ENCODE measurements around the gene DTHD1.

DTHD1 gene

DNA sequence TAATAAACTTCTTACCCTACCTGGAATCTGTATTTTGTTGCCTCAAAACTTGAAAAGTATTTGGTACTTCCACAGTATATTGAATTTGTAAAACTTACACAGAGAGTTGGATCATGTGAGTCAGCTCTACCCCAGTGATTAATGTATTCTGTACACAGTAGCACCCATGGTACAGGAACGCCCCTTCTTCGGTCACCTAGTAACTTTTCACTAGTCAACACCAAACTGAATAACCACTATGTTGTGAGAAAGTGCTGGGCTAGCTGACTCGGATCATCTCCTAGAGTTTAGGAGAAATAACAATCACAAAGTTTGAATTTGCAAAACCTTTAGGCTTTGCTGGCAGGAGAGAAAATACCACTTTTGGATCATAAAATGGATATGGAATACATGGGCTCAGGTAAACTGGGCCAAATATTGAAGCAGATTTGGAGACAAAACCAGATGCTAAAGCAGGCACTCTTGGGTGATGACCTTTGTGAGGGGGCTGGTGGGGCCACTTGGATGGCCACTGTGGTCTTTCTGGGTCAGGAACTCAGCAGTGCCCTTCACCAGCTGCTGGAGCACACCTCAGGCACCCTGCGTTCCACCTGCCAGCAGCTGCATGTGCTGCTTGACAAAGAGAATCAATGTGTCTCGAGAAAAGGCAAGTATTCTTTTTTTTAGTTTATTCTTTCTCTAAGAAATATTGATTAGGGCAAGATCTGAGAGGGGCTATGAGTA is at the start of gene DTHD1:
TSS of gene DTHD1 (plus strand) at position 233 of the 723 bp plus-strand sequence. CDS start at position 376, 143 bp downstream.
- DNase-seq = no peak

DNA sequence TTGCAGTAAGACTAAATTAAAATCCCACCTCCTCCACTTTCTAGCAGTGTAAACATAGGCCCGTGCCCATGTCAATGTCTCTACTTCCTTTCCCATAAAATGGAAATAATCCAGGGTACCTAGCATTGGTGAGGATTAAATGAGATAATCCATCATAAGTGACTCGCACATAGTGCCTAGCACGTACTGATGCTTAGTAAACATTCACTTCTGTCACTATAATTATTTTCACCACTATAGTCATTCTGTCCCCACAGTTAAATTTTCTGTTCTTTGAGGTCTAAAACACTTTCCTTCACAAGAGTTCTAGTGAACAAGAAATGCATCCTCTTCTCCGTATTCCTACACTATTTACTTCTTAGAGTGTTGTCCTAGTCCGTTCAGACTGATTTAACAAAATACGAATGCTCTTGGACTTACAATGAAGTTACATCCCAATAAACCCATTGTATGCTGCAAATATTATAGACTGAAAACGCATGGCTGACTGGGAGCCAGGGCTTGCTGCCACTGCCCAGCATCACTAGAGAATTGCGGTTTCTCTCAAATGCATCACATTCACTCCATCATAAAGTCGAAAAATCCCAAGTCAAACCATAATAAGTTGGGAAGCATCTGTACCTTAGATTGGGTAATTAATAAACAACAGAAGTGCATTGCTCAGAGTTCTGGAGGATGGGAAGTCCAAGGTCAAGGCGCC is 47.7 kb upstream of the DTHD1 start:
- DNase-seq = no peak

DNA sequence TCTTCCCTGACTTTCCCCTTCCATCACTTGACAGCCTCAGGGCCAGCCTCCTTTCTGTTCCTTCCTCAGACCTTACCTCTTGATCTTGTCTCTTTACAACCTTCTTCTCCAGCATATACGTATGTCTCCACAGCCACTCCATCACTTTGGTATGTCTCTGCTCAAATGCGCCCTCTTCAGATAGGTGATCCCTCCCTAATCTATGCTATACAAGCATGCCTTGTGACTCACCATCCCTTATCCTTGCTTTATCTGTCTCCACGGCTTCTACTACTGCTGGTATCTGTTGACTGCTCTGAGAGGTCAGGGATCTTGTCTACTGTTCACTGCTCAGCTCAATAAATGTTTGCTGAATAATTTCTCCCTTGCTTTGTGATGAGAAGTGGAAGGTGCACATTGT is 46.1 kb upstream of the DTHD1 start:
- DNase-seq = no peak

DNA sequence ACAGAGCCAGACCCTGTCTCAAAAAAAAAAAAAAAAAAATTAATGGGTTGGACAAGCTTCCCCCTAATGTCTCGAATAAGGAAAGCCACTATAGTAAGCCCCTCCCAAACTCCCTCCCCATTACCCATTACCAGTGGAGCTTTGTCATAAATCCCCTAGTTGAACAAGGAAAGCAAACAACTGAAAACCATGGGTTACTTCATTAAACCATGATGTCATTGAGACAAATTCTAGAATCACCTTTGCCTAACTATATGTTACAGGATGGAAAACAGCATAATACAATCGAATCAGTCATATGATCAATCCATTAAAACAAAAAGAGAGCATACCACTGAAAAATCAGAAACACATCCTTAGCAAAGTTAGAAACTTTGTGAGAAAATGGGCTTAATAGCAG is 45.3 kb upstream of the DTHD1 start:
- DNase-seq = no peak

DNA sequence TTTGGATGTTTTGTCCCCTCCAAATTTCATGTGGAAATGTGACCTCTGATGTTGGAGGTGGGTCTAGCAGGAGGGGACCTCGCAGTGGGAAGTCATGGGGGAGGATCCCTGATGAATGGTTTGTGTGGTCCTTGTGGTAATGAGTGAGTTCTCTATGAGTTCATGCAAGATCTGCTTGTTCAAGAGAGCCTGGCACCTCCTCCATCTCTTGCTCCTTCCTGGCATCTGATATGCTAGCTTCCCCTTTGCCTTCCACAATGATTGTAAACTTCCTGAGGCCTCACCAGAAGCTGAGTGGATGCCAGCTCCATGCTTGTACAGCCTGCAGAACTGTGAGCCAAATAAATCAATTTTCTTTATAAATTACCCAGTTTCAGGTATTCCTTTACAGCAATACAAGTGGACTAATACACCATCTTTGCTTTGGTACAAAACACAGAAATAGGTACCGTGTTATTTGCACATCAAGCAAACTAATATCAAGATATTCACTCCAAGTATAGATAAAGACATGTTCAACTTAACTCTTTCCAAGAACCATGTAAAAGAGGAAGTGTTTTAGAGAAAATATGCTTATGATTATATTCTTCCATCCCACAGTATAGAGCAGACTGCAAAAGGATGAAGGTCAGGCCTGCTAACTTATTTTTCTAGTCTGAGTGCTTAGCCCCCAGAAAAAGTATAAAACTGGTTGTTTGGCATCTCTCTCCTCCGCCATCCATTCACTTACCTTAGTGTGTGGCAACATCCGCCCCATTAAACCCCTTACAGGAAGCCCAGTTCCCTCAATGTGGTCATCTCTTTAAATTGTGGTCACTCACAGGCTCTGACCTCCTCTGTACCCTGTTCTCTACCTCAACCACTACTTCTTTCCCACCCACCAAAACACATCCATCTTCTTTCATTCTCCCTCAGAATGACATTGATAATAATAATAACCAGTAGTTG is 43.8 kb upstream of the DTHD1 start:
- DNase-seq = no peak

DNA sequence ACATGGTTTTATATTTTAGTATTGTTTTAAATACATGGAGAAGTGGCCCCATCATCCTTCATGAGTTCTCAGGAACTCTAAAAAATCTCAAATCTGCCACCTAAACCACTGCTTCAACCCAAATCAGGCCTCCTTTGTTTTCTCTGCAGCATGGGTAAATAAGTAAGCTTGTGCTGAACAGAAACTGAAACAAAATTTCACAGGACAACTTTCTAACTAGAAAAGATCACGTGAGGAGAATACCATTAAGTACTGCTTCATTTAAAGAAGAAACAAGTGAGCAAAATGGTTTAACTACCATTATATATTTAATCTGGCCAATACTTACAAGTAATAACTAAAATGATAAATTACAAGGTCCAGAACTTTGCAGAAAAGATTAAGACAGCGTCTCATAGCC is 39.6 kb upstream of the DTHD1 start:
- DNase-seq = no peak

DNA sequence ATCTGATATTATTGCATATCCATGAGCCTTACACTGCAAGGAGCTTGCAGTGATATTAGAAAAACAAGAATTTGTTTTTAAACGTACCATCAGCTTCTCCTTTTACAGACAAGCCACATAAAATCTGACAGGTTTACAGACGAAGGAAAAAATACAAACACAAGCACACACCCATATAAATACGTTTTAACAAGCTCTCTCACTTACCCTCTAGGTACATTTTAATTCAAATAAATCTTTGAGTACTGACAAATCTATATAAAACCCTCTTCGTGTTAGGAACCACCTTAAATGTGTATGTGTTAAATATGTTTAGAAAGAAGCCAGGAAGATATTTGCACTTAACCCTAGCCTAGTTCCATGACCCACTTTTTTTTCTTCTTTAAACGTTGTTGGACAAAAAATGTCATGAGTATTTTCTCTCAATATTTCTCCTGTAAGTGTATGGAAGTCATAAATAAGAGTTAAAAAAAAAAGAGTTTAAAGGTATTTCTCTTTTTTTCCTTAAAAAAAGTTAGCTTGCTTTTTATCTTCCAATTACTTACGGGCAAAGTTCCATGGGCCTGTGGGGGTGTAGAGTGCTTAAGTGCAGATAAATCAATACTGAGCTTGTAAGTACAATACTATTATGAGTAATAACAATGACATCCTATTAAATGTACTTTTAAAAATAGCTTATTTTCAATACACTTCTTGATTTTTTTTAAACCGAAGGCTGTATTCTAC is 38.6 kb upstream of the DTHD1 start:
- no peak for DNase-seq

DNA sequence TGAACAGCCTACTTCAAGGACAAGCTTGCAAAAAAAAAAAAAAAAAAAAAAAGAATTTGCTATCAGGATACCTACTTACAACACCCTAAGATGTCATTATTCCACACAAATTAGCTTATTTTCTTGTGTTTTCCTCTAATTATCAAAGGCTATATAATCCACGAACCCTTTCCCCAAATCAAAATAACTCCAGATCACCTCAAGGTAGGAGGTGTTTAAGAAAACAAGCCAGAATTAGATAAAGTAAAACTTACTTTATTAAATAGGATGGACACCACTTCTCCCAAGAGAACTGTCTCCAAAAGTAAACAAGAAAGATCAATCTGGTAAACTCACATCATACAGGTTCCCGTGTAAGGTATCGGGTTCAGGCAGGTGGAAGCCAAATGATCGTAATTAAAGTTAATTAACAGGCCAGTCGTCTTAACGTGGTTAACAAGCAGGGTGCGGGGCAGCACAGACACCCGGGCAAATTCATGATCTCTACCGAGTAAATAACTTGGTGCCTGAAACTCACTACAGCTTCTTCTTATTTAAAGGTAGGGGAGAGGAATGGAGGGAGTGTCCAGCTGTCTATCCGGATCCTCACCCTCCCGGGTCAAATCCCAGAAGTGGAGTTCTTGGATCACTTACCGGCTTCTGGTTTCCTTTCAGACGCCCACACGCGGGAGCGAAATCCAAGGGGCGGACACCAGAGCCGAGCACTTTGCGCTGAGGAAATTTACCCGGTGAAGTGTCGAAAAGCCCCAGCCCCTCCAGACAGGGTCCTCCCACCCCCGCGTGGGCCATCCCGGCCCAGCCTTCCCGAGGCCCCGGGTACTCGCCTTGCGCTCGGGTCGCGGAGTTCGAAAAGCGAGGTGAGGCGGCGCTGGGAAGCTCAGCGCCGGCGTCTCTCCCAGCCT is 37.8 kb upstream of the DTHD1 start:
- no peak for DNase-seq

DNA sequence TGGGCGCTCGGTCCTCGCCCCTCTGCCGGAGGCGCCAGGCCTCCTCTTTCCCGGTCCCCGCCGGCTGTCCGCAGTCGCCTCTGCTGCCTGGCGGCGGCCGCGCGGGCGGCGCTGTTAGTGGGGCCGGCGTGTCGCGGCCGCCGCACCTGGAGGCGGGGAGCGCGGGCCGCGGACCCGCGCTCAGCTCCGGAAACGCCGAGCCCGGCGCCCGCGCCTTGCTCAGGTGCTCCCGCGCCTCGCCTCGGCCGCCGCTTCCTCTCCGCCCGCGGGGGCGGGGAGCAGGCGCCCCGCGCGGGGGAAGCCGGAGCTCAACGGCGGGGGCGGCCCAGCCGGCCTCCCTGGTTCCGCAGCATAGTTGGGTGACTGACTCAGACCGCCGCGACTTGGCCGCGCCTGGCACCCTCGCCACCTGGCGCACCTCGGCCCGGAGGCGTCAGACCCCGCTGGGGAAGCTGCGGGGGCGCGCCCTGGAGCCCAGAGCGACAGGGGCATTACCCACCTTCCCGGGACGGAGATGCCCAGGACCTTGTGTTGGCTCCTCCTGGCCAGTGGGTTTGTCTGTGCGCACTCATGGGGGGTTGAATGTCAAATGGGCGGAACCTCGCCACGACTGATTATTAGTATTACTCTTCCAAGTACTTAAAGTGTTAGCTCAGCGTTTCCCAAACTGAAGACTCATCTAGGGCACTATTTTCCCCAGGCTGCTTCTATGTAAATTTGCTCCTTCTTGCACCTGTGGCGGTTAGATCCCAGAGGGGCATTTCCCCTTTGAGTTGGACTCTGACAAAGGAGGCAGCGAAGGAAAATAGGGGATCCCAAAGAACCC is 36.9 kb upstream of the DTHD1 start, which contains the start of gene ARAP2:
TSS of gene ARAP2 (minus strand) at position 258 of the 826 bp plus-strand sequence. CDS start 15,028 bp downstream, outside the sequence.
- peak; percentile 50 for DNase-seq

DNA sequence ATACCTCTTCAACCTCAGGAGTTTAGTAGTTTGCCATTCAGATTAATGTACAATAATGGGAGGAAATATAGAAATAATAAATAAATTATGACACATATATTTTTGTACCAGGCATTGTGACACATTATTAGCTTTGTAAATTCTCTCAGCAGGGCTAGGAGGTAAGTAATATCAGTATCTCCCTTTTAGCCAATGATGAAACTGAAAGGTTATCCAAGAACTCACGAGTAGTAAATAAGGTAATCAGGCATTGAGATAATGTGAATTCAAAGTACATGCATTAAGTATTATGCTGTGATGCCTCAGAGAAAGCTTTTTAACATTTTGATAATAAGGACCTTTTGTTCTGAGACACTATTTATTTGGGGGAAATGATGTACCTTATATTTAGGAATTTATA is 31.8 kb upstream of the DTHD1 start:
- DNase-seq = no peak

DNA sequence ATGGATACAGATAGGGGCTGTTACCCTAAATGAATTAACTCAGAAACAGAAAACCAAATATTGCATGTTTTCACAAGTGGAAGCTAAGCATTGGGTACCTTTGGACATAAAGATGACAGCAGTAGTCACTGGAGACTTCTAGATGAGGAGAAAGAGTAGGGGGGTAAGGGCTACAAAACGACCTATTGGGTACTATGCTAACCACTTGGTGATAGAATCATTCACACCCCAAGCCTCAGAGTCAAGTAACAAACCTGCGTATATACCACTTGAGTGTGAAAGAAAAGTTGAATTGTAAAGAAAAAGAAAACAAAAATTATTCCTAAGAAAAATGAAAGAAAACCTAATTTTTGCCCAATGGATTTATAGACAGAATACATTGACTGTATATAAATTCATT is 29.4 kb upstream of the DTHD1 start:
- no peak for DNase-seq

DNA sequence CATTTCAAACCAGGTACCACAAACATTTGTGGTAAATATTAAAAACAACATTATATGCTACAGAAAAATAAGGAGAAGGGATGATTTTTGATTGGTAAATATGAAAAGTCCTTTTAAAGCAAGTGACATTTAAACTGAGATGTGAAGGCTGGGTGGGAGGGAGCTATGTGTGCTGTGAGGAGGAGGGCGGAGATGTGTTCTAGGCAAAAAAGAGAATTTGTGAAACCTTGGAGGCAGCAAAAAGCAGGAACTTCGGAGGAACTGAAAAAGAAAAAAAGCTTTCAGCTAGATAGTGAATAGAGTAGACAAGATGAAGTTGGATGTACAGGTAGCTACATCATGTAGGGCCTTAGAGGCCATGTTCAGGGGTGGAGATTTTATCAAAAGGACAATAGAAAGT is 27.0 kb upstream of the DTHD1 start:
- DNase-seq = no peak

DNA sequence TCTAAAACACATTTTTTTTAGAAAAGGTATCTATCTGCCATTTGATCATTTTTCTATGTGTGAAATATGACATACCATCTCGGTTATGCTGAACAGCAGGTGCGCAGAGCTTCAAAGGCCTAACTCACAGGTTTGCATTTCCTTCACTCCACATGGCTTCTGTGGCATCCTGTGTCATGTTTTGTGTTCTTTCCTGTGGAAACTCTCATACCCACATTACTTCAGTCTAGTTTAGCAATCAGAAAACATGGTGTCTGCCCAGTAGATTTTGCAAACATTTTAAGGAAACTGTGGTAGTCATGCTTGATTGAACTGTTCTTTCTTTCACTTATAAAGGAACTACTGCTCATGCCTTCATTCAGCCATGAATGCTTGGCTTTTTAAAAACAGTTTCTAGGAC is 25.8 kb upstream of the DTHD1 start:
- no peak for DNase-seq

DNA sequence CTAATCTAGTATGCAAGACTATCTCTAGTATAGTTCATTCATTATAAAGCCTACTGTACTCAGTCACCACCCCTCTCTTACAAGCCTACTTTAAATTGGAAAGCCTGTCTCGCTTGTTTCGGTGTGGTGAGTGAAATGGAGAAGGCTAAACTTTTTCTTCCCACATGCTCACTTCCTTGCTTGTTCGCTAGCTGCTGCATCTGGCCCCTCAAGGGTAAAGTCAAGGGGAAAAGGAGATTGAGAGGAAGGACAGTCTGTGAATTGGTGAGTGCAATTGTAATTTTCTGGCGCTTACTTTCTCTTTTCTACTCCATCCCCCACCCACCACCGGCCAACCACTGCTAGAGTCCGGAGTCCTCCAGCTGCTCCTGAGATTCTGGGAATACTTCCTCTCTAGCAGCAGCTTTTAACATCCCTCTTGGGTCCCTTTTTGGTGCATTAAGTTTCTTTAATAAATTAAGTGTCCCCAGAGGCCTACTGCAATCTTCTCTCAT is 25.0 kb upstream of the DTHD1 start:
- no peak for DNase-seq

DNA sequence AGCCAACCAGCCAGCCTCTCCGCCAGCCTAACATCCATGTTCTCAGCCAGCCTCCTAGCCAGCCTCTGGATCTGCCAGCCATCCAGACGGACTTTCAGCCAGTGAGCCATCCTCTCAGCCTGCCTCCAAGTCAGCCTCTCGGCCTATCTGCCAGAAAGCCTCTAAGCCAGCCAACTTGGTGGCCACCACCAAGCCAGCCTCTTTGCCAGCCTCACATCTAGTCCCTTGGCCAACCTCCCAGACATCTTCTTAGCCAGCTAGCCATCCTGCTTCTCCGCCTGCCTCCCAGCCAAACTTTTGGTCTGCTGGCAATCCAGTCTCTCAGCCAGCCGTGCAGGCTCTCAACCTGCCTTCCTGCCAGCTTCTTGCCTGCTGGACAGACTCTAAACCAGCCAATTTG is 20.7 kb upstream of the DTHD1 start:
- peak; percentile 97 for DNase-seq

DNA sequence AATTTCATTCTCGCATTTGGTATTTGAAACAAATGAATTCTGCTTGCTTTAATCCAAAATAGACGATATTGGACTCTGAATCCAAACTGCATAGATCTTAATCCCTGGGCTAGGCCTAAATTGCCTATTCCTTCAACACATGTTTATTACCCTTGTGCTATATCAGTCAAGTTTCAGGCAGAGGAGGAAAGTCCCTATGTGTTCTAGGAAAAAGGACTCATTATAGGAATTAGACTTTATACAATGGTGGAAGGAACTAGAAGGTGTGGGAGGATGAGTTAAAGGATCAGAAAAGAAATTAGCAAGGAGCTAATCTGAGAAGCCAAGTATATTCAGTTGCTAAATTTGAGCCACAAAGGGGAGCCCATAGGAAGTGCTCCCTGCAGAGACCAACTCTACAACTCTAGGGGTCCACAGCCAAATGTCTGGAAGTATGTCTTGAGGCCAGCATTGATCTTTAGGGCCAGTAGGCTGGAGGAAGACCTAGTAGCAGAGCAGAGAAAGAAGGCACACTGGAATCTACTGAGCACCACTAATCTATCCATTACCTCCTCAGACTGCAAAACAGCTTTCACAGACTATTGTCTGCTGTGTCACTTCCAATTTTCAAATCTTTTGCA is 17.1 kb upstream of the DTHD1 start:
- no peak for DNase-seq

DNA sequence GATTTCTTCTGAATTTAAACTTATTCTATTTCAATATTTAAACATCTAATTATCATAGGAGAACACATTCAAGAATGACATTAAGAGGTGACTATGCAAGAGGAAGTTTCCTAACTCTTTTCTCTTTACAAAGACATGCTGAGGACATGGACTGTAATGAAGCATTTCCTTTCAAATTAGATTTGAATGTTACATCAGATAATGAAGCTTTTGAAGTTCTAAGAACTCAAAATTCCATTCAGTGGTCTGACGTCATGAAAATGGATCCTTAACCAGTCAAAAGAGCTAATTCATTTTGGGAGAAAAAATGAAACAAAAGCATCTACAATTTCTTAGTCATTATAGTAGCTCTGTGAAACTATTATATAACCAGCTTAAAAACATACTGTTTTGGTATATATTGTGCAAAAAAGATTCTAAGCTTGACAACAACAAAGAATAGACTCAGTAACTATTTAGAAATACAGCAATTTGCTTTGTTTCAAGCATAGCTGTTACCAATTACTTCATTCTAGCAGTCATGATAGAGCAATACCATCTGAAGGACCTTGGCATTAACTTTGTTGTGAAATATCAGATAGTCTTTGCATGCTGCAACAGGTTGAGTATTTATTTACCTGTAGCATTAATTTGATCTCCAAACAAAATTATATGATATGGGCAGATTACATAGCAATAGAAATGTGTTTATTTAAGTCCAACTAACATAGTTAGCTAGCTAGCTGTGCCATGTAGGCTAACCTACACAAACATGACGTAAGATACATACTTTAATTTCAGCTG is 13.7 kb upstream of the DTHD1 start:
- DNase-seq = no peak

DNA sequence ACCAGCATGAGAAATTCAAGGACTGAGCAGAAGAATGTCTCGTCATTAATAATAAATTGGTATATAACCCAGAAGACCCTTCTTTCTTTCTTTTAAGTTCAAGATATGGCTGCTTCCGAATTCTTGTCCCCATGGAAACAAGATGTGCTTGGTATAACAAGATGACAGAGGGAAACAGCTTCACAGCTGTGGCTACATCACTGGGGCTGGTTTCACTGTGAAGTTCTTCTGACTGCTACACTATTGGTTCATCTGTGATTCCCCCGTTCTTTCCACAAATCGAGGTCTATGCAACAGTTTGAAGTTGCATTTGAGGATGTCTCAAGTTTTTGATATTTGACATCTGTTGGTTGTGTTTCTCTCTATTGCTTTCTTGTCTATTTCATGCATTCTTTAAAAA is 12.3 kb upstream of the DTHD1 start:
- no peak for DNase-seq

DNA sequence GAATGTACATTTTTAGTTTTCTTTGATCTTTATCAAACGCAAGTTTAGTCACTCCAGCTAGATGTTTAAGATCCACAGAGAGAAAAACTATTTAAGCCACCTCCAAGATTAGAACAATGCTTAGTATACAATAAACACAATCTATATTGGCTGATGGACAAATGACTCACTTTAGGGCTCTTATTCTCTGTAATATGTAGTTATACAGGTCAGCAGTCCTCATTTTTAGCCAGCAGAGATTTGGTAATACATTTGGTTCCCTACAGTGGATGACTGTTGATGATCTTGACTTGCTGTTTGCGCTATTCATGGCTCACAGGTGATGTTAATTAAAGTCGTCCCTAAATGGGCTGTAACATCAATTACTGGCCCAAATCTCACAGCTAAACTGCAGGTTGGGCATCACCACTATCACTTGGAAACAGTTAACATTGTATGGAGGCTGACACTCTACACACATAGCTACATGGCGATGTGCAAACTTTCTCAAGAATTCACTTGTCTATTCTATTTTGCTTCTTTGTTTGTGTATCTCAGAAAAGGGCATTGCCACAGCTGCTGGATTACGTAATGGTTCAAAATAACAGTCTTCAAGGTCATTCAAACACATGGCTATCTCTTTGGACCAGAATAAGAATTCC is 11.8 kb upstream of the DTHD1 start:
- no peak for DNase-seq
